ENCODE data around the gene RNF6.

RNF6 gene

DNA sequence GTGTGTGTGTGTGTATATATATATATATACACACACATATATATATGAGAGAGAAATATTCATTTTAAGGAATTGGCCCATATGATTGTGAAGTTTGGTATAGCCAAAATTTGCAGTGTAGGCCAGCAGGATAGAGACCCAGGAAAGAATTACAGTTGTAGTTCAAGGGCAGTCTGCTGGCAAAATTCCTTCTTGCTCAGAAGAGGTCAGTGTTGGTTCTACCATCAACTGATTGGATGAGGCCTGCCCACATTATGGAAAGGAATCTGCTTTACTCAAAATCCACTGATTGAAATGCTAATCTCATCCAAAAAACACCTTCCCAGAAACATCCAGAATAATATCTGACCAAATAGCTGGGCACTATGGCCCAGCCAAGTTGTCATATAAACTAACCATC is 24.0 kb downstream of the RNF6 start:
- H3K9me3 ChIP-seq (ENCODE audit: control insufficient read depth in 1 of 2, low read length in 2 of 2), result peaks cover 0 to 9% of the 10 kb centered on the region in 2 donors
- no peak overlapping the region for H3K4me3 ChIP-seq (ENCODE audit: low read depth in 1 of 2, low read length in 2 of 2)
- H3K4me1 ChIP-seq (ENCODE audit: control insufficient read depth in 1 of 2, insufficient read depth in 2 of 2, low read length in 2 of 2), result no peaks in the 10 kb centered on the region
- peaks cover 0 to 8% of the 10 kb centered on the region in 2 donors for H3K36me3 ChIP-seq (ENCODE audit: control insufficient read depth in 1 of 2, insufficient read depth in 2 of 2, low read length in 2 of 2)
- H3K27ac ChIP-seq (ENCODE audit: low read length), result no peak overlapping the region
- no peaks in the 10 kb centered on the region for H3K27me3 ChIP-seq (ENCODE audit: low read depth, low read length)

DNA sequence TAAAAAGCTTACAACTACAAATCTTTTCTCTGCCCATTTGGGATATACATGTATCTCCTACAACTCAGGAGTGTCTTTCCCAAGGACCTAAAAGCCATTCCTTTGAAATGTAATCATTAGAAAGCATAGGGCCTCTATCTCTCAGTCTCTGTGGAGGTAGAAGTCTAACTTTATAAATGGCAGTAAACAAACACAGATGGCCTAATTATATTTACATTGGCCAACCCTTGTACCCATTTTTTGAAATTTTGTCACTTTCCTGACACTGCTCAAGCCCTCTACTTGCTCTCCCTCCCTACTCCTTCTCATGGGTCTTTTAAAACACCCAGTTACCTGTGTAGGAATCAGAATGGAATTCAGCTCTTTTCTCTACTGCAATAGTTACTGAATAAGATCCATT is 24.8 kb downstream of the RNF6 start:
- H3K4me1 ChIP-seq (ENCODE audit: control insufficient read depth in 1 of 2, insufficient read depth in 2 of 2, low read length in 2 of 2), result no peaks in the 10 kb centered on the region
- H3K27me3 ChIP-seq (ENCODE audit: low read depth, low read length), result no peaks in the 10 kb centered on the region
- peaks cover 0 to 11% of the 10 kb centered on the region in 2 donors for H3K36me3 ChIP-seq (ENCODE audit: control insufficient read depth in 1 of 2, insufficient read depth in 2 of 2, low read length in 2 of 2)
- H3K9me3 ChIP-seq (ENCODE audit: control insufficient read depth in 1 of 2, low read length in 2 of 2), result peaks cover 0 to 12% of the 10 kb centered on the region in 2 donors
- H3K27ac ChIP-seq (ENCODE audit: low read length), result no peak overlapping the region
- H3K4me3 ChIP-seq (ENCODE audit: low read depth in 1 of 2, low read length in 2 of 2), result no peak overlapping the region

DNA sequence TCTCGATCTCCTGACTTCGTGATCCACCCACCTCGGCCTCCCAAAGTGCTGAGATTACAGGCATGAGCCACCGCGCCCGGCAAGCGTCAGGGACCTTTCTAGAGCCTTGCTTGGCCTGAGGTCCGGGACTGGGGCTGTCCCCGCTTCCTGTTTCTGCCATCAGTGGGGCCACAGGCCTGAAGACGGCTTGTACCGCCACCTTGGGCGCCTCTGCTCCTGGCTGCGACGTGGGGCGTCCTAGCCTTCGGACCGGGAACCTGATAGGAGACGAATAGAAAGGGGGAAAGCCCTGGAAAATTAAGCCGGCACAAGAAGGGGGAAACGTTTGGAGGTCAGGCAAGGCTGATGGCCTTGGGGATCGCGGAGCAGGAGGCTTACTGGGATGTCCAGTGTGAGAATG is 35.1 kb downstream of the RNF6 start:
- Histone ChIP-seq H3K27me3 (ENCODE audit: low read depth, low read length) (no peaks in the 10 kb centered on the region), H3K9me3 (ENCODE audit: control insufficient read depth in 1 of 2, low read length in 2 of 2) (no peaks in the 10 kb centered on the region), H3K4me3 (ENCODE audit: low read depth in 1 of 2, low read length in 2 of 2) (peak overlapping the region; percentile 74 to 76), H3K4me1 (ENCODE audit: control insufficient read depth in 1 of 2, insufficient read depth in 2 of 2, low read length in 2 of 2) (peaks cover 0 to 4% of the 10 kb centered on the region in 2 donors), H3K36me3 (ENCODE audit: control insufficient read depth in 1 of 2, insufficient read depth in 2 of 2, low read length in 2 of 2) (no peaks in the 10 kb centered on the region), H3K27ac (ENCODE audit: low read length) (no peak overlapping the region)

DNA sequence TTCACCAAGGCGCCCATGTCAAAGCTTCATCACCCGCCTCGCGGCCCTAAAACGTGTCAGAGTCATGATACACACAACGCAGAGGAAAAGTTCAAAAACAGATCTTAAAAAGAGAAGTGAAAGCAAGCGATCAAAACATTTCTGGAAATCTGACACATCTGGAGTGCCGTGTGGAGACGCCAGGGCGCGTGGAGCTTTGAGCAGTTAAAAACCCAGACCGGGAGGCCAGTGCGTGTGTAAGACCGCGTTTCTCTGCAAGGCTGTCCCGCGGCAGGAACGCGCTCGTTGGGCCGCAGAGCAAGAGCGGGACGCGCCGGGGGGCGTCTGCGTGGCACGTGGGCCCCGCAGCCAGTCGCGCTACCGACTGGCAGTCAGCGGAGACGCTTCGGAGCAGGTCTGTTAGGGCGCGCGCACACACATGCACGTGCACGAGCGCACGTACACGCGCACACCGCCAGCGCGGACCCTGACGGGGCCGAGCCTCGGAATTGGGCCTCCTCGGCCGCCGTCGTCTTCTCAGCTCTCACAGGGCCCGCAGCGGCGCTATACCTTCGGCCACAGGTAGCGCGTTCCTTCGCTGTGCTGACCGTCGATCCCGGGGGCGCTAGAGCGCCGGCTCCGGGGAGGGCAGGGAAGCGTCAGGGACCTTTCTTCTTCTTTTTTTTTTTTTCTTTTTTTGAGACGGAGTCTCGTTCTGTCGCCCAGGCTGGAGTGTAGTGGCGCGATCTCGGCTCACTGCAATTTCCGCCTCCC is 35.8 kb downstream of the RNF6 start:
- no peaks in the 10 kb centered on the region for H3K27me3 ChIP-seq (ENCODE audit: low read depth, low read length)
- H3K4me3 ChIP-seq (ENCODE audit: low read depth in 1 of 2, low read length in 2 of 2), result peak overlapping the region; percentile 74 to 76
- H3K36me3 ChIP-seq (ENCODE audit: control insufficient read depth in 1 of 2, insufficient read depth in 2 of 2, low read length in 2 of 2), result no peaks in the 10 kb centered on the region
- H3K27ac ChIP-seq (ENCODE audit: low read length), result peak overlapping the region; percentile 74
- no peaks in the 10 kb centered on the region for H3K9me3 ChIP-seq (ENCODE audit: control insufficient read depth in 1 of 2, low read length in 2 of 2)
- peaks cover 0 to 4% of the 10 kb centered on the region in 2 donors for H3K4me1 ChIP-seq (ENCODE audit: control insufficient read depth in 1 of 2, insufficient read depth in 2 of 2, low read length in 2 of 2)

DNA sequence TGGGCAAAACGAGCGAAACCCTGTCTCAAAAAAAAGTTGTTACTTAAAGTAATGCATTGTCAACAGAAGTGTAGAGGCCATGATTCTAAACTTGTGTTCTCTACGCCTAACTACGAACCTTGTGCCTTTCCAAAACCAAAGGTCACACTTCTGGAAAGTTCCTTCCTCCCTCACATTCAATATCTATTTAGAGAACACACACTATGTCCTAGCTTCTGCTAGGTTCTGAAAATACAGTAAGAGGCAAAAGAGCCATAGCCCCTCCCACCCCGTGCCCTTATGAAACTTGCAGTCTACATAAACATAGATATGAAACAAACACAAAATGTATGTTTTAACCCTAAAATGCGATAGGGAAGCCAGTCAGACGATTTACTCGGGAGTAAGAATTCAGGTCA is 36.4 kb downstream of the RNF6 start:
- Histone ChIP-seq H3K27me3 (ENCODE audit: low read depth, low read length) (no peaks in the 10 kb centered on the region), H3K9me3 (ENCODE audit: control insufficient read depth in 1 of 2, low read length in 2 of 2) (no peaks in the 10 kb centered on the region), H3K4me3 (ENCODE audit: low read depth in 1 of 2, low read length in 2 of 2) (peak overlapping the region; percentile 74 to 76), H3K4me1 (ENCODE audit: control insufficient read depth in 1 of 2, insufficient read depth in 2 of 2, low read length in 2 of 2) (peaks cover 0 to 4% of the 10 kb centered on the region in 2 donors), H3K36me3 (ENCODE audit: control insufficient read depth in 1 of 2, insufficient read depth in 2 of 2, low read length in 2 of 2) (no peaks in the 10 kb centered on the region), H3K27ac (ENCODE audit: low read length) (peak overlapping the region; percentile 74)

DNA sequence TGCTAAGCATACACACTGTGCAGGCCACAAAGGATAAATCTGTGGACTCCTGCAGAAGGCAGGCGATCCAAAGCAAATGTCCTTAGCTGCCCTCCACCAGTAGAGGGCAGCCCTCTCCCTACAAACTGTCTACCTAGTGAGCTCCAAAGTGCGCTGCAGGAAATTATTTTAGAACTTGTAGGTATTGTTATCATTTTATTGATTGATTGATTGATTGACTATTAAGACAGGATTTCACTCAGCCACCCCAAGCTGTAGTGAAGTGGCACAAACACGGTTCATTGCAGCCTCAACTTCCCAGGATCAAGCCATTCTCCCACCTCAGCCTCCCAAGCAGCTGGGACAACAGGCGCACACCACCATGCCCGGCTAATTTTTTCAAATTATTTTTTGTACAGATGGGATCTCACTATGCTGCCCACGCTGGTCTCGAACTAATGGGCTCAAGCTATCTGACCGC is 37.3 kb downstream of the RNF6 start:
- no peaks in the 10 kb centered on the region for H3K27me3 ChIP-seq (ENCODE audit: low read depth, low read length)
- H3K9me3 ChIP-seq (ENCODE audit: control insufficient read depth in 1 of 2, low read length in 2 of 2), result no peaks in the 10 kb centered on the region
- H3K36me3 ChIP-seq (ENCODE audit: control insufficient read depth in 1 of 2, insufficient read depth in 2 of 2, low read length in 2 of 2), result no peaks in the 10 kb centered on the region
- peaks cover 0 to 4% of the 10 kb centered on the region in 2 donors for H3K4me1 ChIP-seq (ENCODE audit: control insufficient read depth in 1 of 2, insufficient read depth in 2 of 2, low read length in 2 of 2)
- no peak overlapping the region for H3K4me3 ChIP-seq (ENCODE audit: low read depth in 1 of 2, low read length in 2 of 2)
- no peak overlapping the region for H3K27ac ChIP-seq (ENCODE audit: low read length)

DNA sequence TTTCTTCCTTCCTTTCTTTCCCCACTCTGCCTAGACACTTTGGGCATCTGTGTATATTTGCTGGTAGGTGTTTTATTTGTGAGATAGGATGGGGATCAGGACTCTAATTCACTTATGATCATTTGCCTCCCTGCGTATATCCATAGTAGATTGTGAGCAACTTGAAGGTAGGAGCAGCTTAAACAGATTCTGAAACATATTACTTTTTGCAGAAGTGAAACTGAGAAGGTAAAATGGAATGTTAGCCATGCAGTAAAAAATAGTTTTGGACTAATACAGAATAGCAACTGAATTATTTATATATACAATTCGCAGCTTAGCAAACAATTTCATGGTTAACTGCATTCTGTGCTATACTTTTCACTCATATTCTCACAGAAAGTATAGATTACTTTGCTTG is 38.7 kb downstream of the RNF6 start:
- no peaks in the 10 kb centered on the region for H3K36me3 ChIP-seq (ENCODE audit: control insufficient read depth in 1 of 2, insufficient read depth in 2 of 2, low read length in 2 of 2)
- no peaks in the 10 kb centered on the region for H3K9me3 ChIP-seq (ENCODE audit: control insufficient read depth in 1 of 2, low read length in 2 of 2)
- H3K4me3 ChIP-seq (ENCODE audit: low read depth in 1 of 2, low read length in 2 of 2), result no peak overlapping the region
- no peaks in the 10 kb centered on the region for H3K27me3 ChIP-seq (ENCODE audit: low read depth, low read length)
- peaks cover 0 to 4% of the 10 kb centered on the region in 2 donors for H3K4me1 ChIP-seq (ENCODE audit: control insufficient read depth in 1 of 2, insufficient read depth in 2 of 2, low read length in 2 of 2)
- no peak overlapping the region for H3K27ac ChIP-seq (ENCODE audit: low read length)

DNA sequence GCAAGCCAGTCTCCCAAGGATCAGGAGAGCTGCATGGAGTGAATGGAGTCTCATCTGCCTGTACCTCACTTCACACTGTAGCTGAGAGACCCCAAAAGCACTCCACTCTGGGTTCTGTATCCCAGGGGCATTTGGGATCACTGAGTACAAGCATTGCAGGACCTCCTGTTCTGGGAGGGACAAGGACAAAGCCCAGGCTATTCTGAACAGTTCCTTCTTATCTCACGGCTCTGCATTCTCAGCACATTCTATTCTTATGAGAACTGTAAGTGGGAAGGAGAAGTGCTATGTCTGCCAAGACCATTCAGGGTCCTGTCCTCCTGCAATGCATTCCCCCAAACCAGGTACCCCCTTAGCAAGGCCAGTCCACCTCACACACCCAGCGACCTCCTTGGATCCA is 42.8 kb downstream of the RNF6 start:
- Histone ChIP-seq H3K4me1 (ENCODE audit: control insufficient read depth in 1 of 2, insufficient read depth in 2 of 2, low read length in 2 of 2) (no peaks in the 10 kb centered on the region), H3K9me3 (ENCODE audit: control insufficient read depth in 1 of 2, low read length in 2 of 2) (no peaks in the 10 kb centered on the region), H3K27me3 (ENCODE audit: low read depth, low read length) (no peaks in the 10 kb centered on the region), H3K36me3 (ENCODE audit: control insufficient read depth in 1 of 2, insufficient read depth in 2 of 2, low read length in 2 of 2) (no peaks in the 10 kb centered on the region), H3K27ac (ENCODE audit: low read length) (no peak overlapping the region), H3K4me3 (ENCODE audit: low read depth in 1 of 2, low read length in 2 of 2) (no peak overlapping the region)

DNA sequence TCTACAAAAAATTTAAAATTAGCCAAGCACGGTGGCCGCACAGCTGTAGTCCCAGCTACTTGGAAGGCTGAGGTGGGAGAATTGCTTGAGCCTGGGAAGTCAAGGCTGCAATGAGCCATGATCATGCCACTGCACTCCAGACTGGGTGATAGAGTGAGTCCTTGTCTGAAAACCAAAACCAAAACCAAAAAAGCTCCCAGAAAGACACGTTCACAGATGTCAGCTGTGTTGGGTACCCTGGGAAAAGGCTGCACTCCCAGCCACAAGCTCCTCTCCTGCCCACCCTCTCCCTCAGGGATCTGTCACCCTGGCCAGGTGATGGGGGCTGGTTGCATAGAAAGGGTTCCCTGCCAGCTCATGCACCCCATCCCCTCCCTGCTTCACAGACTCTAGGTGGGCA is 53.3 kb downstream of the RNF6 start:
- Histone ChIP-seq H3K9me3 (ENCODE audit: control insufficient read depth in 1 of 2, low read length in 2 of 2) (no peaks in the 10 kb centered on the region), H3K27me3 (ENCODE audit: low read depth, low read length) (no peaks in the 10 kb centered on the region), H3K27ac (ENCODE audit: low read length) (no peak overlapping the region), H3K4me1 (ENCODE audit: control insufficient read depth in 1 of 2, insufficient read depth in 2 of 2, low read length in 2 of 2) (no peaks in the 10 kb centered on the region), H3K36me3 (ENCODE audit: control insufficient read depth in 1 of 2, insufficient read depth in 2 of 2, low read length in 2 of 2) (no peaks in the 10 kb centered on the region), H3K4me3 (ENCODE audit: low read depth in 1 of 2, low read length in 2 of 2) (no peak overlapping the region)

DNA sequence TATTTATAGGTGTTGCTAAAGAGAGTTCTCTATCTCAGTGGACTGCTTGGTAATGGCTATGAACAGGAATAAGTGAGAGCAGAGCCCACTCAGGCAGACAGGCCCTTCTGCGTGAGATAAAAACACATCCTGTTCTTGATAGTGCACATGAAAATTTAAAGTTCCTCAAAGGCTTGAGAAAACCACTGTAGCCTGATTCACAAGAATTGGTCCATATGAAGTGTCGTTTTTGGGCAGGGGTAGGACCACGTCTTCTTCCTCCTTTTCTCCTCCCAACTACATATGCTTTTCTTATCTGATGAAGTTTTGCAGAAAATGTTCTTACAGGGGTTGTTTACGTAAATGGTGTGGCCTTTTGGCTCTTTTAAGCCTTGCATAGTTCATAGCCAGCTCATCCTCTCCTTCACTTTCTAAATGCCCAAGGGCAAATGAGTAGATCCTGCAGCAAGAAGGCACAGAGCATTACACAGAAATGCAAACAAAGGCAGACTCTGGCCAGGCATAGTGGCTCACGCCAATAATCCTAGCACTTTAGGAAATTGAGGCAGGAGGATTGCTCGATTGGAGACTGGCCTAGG is 53.8 kb downstream of the RNF6 start:
- Histone ChIP-seq H3K9me3 (ENCODE audit: control insufficient read depth in 1 of 2, low read length in 2 of 2) (no peaks in the 10 kb centered on the region), H3K27ac (ENCODE audit: low read length) (no peak overlapping the region), H3K27me3 (ENCODE audit: low read depth, low read length) (no peaks in the 10 kb centered on the region), H3K4me3 (ENCODE audit: low read depth in 1 of 2, low read length in 2 of 2) (no peak overlapping the region), H3K36me3 (ENCODE audit: control insufficient read depth in 1 of 2, insufficient read depth in 2 of 2, low read length in 2 of 2) (no peaks in the 10 kb centered on the region), H3K4me1 (ENCODE audit: control insufficient read depth in 1 of 2, insufficient read depth in 2 of 2, low read length in 2 of 2) (no peaks in the 10 kb centered on the region)

DNA sequence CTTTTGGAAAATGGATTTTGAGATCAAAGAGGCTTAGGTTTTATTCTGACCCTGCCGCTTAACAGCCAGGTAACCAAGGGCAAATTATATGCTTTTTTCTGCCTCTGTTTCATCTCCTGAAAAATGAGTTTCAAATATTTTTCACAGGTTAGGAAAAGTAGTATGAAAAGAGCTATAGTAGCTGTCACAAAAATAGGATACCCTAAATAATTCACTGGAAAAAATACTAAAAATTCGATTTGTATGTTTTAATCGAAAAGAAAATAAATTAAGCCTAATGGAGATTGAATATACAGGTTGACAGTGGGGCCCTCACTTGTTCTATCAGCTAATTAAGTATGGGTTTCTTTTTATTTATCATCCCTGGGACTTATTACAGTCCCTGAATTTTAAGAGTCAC is 58.3 kb downstream of the RNF6 start:
- H3K27ac ChIP-seq (ENCODE audit: low read length), result no peak overlapping the region
- H3K36me3 ChIP-seq (ENCODE audit: control insufficient read depth in 1 of 2, insufficient read depth in 2 of 2, low read length in 2 of 2), result no peaks in the 10 kb centered on the region
- no peak overlapping the region for H3K4me3 ChIP-seq (ENCODE audit: low read depth in 1 of 2, low read length in 2 of 2)
- H3K4me1 ChIP-seq (ENCODE audit: control insufficient read depth in 1 of 2, insufficient read depth in 2 of 2, low read length in 2 of 2), result no peaks in the 10 kb centered on the region
- H3K27me3 ChIP-seq (ENCODE audit: low read depth, low read length), result no peaks in the 10 kb centered on the region
- no peaks in the 10 kb centered on the region for H3K9me3 ChIP-seq (ENCODE audit: control insufficient read depth in 1 of 2, low read length in 2 of 2)

Data from muscle layer of duodenum (tissue), 2 donors.